Measurements from ENCODE around the gene CMC4.

The CMC4 gene

DNA sequence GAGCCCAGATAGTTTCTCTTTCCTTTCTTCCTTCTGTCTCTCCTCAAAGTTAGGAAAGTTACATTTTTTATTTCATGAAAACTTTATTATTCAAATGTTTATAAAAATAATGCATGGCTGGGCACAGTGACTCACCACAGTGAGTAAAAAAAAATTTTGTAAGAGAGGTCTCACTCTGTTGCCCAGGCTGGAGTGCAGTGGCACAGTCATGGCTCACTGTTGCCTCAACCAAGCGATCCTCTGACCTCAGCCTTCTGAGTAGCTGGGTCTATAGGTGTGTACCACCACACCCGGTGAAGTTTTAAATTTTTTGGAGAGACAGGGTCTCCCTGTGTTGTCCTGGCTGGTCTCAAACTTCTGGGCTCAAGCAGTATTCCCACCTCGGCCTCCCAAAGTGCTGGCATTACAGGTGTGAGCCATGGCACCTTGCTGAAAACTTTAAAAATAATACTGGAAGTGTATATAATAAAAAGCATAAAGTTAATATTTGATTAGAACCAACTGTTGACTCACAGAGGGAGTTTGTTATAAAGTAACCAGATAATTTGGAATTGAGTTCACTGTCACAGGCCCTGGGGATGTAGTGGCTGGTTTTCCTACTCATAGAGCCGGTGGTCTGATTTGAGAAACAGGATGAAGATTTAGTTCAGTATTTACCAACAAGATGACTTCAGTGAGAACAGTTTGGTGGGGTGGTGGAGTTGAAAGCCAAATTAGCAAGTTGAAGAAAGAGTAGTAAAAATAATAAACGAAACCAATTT lies 18.0 kb downstream of the CMC4 start:
- no peak for DNase-seq

- no peak for DNase-seq
These were observed 21.8 kb downstream of the CMC4 start for GRCh38 chrX:155048977-155049619.

GRCh38 chrX:155046811-155047528 lies 24.0 kb downstream of the CMC4 start:
- DNase-seq, result no peak

- DNase-seq, result no peak
These were observed 24.7 kb downstream of the CMC4 start for GRCh38 chrX:155046129-155046810.

DNA sequence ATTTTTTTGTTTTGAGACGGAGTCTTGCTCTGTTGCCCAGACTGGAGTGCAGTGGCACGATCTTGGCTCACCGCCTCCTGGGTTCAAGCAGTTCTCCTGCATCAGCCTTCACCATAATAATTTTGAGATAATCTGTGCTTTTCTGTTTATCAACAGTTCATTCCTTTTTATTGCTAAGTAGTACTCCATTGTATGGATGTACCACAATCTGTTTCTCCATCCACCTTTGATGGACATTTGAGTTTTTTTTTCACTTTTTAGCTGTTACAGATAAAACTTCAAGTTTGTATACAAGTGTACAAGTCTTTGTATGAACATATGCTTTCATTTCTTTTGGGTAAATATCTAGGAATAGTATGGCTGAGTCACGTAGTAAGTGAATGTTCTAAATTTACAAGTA lies 35.2 kb downstream of the CMC4 start:
- no peak for DNase-seq

GRCh38 chrX:155031657-155032056 lies 39.3 kb downstream of the CMC4 start:
- no peak for DNase-seq

- no peak for DNase-seq
These were observed 42.1 kb downstream of the CMC4 start for GRCh38 chrX:155028877-155029291.

GRCh38 chrX:155028129-155028528 lies 42.8 kb downstream of the CMC4 start:
- no peak for DNase-seq

DNA sequence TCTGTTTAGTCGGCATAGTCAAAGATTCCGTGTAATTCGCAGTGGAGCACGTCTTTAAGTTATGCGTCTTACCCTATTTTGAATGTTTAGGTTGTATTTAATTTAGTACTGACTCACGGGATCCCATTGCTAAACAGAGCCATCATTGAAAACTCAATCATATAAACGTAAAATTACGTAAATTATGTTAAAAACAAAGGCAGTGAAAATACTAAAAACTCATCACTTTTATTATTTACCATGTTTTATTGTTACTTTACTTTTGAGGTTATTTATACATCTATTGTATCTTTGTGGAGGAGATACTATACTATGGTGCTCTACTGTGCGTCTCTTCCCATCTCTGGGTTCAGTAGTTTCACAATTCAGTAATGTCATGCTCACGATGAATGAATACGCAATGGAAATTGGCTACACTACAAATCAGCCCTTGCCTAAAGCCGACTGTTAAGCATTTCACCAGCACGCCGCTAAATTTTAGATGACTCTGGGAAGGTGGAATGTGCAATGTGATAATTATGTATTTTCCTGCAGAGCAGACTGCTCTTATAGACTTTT lies 43.3 kb downstream of the CMC4 start:
- no peak for DNase-seq

DNA sequence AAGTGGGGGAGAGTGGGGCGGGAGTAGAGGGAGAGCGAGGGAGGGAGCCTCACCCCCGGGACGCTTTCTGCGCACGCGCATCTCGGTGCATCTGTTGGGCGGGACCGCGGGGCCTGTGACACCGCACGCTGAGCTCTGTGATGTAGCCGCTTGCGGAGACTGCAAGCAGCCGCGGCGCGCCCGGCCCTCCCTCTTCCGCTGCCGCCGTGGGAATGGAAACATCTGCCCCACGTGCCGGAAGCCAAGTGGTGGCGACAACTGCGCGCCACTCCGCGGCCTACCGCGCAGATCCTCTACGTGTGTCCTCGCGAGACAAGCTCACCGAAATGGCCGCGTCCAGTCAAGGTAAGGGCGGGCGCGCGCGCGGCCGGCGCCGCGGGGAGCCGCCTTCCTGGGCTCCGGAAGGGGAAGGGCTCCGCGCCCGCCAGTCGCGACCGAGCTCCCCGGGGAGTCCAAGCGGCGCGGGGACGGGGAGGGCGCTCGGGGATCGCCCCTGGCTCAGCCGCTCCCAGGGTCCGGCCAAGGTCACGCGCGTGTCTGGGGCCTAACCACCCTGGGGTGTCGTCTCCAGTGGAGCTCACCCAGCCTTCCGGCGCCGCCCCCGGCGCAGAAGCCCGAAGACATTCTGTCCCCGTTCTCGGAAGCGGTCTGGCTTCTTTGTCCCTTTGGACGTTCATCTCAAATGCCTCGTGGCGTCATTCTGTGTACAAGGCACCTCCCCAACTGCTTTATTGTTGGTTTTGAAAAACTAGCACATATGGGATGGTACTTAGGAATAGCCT lies 44.0 kb downstream of the CMC4 start, which contains the start of gene FUNDC2:
Gene FUNDC2 (plus strand): TSS at position 118 of the 782 bp plus-strand sequence. CDS start 95 bp downstream, at position 213.
- DNase-seq, result peak in 1 of 2 experiments; percentile 47

DNA sequence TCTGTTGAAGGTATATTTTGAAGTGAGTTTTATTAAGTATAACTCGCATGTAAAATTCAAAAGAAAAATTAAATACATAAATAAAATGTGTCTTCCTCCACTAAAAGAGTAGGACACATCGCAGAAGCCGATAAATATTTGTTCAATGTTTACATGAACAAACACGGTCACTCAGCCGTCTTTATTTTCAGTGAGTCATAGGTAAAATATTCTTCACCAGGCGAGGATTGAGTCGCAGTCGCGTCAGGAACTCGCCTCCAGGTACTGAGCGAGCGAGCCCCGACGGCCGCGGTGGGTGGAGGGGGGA lies 44.6 kb downstream of the CMC4 start:
- no peak for DNase-seq

DNA sequence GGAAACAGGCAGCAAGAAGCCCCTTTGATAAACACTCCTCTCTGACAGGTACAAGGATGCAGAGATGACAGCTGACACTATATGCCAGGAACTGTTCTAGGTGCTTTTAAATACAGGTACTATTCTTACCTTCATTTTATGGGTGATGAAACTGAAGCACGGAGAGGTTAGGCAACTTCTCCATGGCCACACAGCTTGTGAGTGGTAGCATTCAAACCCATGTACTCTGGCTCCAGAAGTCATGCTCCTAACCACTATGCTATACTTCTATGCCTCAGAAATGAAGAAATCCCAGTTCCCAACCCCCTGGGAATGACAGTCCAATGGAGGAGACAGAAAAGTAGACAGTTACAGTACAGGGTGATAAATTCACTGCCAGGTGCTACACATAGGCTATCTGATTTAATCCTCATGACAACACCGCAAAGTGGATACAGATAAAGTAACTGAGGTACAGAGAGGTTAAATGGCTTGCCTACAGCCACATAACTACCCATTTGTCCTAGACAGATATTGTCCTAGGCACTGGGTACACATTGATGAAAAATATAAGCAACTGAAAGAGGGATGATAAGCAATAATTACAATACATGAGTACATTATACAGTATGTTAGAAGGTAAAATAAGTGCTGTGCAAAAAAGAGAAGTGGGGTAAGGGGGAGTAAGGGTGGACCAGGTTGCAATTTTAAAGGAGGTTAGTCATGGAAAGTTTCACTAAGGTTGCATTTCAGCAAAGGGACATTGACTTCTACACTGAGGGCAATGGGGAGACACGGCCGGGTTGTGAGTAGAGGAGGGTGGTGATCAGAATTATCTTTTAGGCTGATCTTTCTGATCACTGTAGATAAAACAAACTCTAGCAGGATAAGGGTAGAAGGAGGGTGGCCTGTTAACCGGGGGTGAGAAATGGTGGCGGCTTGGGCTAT lies 46.8 kb downstream of the CMC4 start:
- no peak for DNase-seq

DNA sequence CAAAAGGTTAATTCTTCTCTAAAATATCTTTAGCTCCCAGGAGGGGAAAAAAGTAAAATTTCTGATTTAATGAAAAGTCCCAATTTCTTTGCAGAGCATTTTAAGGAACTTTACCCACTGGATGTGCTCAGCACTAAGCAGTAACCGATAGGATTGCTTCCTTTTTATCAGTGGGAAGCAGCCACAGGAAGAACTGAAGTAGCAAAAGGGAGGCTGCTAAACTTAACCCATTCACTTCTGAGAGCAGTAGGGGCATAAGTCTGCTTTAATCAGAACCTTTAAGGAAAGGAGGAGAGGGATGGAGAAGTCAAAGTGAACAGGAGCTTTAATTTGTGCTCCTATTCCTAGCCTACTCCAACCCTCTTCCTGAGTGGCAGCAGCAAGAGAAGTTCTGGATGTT lies 48.4 kb downstream of the CMC4 start, which contains the start of gene F8:
Gene F8 (minus strand): TSS at position 139 of the 400 bp plus-strand sequence. CDS start 171 bp downstream, outside the sequence.
- no peak for DNase-seq

GRCh38 chrX:155020591-155020990 lies 50.3 kb downstream of the CMC4 start:
- no peak for DNase-seq

Measured in cerebellar nuclear complex (tissue), 1 donor.